Uterus (tissue), 2 donors: Measurements from ENCODE around the gene TOR4A.

Experiments used
- POLR2A ChIP-seq, 2 donors: fragments of 450-650 bp; IDR thresholded peaks; one replicate each; pipeline ENCODE4 v1.6.1; 2016; ENCODE audit warnings: antibody characterized with exemption in 2 of 2, mild to moderate bottlenecking in 1 of 2, moderate library complexity in 1 of 2
- TF ChIP-seq, protein P1 (sequence below), 4 experiments: fragments of 200-600 bp in 2 of 4; fragments of 450-650 bp in 2 of 4; sonication (generic) in 2 of 4; IDR thresholded peaks; one replicate each; pipeline ENCODE4 v1.5.1; 2016 to 2019; ENCODE audit warnings: antibody characterized with exemption in 4 of 4, mild to moderate bottlenecking in 2 of 4, moderate library complexity in 1 of 4

DNA sequence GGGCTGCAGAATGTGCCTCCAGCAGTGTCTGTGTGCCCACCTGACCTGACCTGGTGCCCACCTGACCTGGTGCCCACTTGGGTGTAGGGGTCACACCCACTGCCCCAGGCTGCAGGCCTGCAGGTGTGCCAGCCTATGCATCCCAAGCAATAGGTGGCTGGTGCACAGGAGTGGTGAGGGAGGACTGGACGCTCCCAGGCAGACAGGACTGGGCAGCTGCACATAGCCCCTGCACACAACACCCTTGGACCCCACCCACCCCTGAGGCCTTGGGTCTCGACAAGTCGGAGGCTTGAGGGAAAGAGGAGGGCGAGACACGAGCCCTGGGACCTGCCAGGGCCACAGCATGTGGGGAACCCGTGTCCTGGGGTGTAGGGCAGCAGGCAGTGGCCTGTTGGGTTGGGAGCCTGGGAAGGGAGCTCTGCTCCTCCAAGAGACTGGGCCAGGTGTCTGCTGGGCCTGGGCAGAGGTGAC, 35.4 kb downstream of the TOR4A start:
- TF ChIP-seq, protein P1, sequence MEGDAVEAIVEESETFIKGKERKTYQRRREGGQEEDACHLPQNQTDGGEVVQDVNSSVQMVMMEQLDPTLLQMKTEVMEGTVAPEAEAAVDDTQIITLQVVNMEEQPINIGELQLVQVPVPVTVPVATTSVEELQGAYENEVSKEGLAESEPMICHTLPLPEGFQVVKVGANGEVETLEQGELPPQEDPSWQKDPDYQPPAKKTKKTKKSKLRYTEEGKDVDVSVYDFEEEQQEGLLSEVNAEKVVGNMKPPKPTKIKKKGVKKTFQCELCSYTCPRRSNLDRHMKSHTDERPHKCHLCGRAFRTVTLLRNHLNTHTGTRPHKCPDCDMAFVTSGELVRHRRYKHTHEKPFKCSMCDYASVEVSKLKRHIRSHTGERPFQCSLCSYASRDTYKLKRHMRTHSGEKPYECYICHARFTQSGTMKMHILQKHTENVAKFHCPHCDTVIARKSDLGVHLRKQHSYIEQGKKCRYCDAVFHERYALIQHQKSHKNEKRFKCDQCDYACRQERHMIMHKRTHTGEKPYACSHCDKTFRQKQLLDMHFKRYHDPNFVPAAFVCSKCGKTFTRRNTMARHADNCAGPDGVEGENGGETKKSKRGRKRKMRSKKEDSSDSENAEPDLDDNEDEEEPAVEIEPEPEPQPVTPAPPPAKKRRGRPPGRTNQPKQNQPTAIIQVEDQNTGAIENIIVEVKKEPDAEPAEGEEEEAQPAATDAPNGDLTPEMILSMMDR (IDR thresholded peaks at IDR 0.05) = no peak
- no peak for TF ChIP-seq POLR2A (IDR thresholded peaks at IDR 0.05)
